Stimulated activated CD4-positive, alpha-beta T cell treated with anti-CD3 and anti-CD28 coated beads, Interleukin-2, amount 100 ng/mL, for 4 hours (primary cell): ENCODE data around the gene C1QTNF6.

Source experiments
- DNase-seq: peaks from one replicate; pipeline ENCODE4 v3.0.0-alpha.2; 2020; ENCODE audit warnings: low read depth

Gene C1QTNF6

GRCh38 chr22:37223965-37224551, 36.0 kb upstream of the C1QTNF6 start:
- no peak for DNase-seq

GRCh38 chr22:37222440-37222971, 34.5 kb upstream of the C1QTNF6 start:
- DNase-seq, result no peak

GRCh38 chr22:37221424-37222333, 33.6 kb upstream of the C1QTNF6 start:
- DNase-seq, result no peak

GRCh38 chr22:37220543-37220981, 32.5 kb upstream of the C1QTNF6 start:
- DNase-seq, result no peak

- no peak for DNase-seq
These were observed 31.5 kb upstream of the C1QTNF6 start for GRCh38 chr22:37219533-37219932.

DNA sequence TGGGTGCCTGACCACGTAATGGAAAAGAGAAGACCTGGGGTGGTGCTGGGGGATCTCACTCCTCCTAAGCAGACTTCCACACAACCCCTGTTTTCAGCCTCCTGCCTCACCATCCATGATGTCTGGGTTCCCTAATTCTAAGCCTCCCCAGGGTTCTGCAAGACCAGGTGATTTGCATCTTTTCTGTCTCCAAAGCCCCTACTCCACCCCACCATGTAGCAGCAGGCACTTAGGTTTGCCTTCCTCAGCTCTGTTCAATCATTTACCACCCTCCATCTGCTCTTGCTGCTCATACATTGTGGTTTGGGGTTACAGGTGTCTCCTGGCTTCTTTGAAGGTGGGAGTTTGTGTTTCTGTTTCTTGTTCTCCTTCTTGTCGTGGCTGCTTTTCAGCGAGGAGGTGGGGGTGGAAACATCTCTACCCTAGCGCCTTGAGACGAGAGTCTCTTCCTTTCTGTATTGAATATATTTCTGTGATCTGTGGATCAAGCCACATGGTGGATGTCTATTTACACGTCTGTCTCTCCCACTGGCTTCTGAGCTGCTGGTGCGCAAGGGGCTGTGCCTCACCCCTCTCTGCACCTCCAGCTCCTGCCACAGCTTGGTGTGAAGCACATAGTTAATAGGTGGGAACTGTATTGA, 30.8 kb upstream of the C1QTNF6 start:
- DNase-seq, result peak; percentile 83

GRCh38 chr22:37218399-37218770, 30.3 kb upstream of the C1QTNF6 start:
- DNase-seq, result no peak

DNA sequence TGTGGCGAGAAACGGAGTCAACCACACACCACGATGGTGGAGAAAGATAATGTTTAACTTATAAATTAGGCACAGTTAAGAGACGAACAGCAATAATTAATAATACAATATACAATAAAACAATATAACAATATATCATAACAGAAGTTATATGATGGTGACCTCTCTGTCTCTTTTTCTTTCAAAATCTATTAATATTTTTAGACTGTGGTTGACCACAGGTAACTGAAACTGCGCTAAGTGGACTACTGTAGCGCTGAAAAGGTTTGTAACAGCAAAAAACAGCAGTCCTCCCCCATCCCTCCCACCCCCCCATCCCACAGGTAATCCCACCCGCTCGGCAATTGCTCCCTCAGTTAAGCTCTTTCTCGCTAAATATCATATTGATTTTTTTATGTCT, 27.8 kb upstream of the C1QTNF6 start:
- no peak for DNase-seq

DNA sequence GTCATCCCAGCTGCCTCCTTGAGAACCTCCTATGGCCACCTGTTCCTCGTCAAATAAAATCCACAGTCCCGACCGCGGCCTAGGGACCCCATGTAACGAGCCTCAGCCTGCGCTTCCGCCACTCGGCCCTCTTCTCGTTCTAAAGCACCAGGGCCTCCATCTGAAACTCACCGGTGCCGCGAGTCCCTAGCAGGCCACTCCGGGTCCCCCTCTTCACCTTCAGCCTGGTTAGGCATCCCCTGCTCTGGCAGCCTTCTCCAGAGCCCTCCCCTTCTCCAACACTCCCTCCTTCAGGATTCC, 26.6 kb upstream of the C1QTNF6 start:
- DNase-seq, result no peak

- no peak for DNase-seq
These were observed 26.1 kb upstream of the C1QTNF6 start for GRCh38 chr22:37213941-37214730.

- no peak for DNase-seq
These were observed 25.3 kb upstream of the C1QTNF6 start for GRCh38 chr22:37213218-37213855.

- DNase-seq, result no peak
These were observed 24.3 kb upstream of the C1QTNF6 start, which contains the start of gene SSTR3 for GRCh38 chr22:37212174-37212906. SSTR3 (minus strand) TSS chr22:37212477; CDS start chr22:37207803, 4,674 bp downstream.

- no peak for DNase-seq
These were observed 23.8 kb upstream of the C1QTNF6 start for GRCh38 chr22:37211866-37212173.

DNA sequence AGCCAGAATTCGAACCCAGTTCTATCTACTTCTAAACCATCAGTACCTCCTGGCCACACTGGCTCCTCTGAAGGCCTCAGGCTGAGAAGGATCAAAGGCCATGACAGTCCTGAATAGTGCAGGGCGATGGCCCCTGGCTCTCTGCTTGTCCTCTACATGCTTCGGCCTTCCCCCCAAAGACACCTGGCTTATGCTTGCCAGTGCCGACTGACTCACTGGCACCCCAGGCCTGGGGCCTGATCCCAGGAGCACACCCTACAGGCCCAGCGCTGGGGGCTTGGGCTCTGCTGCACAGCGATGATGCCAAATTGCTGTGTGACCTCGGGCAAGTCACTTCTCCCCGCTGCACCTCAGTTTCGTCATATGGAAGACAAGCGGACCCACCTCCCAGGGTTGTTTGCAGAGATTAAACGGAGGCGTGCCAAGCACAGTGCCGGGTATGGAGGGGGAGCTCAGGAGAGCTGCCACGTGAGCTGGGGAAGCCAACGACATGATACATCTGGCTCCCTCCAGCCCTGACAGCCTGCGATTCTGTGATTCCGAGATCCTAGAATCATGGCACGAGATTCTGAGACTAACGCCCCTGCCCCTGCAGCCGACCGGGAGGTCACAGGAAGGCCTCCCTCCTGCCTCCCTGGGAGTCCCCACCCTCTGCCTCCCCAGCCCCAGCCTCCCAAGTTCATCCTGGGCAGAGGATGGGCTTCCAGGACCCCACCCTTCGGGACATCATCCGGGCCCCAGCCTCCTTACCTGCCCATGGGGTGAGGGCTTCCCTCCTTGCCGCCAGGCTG, 23.2 kb upstream of the C1QTNF6 start:
- no peak for DNase-seq

DNA sequence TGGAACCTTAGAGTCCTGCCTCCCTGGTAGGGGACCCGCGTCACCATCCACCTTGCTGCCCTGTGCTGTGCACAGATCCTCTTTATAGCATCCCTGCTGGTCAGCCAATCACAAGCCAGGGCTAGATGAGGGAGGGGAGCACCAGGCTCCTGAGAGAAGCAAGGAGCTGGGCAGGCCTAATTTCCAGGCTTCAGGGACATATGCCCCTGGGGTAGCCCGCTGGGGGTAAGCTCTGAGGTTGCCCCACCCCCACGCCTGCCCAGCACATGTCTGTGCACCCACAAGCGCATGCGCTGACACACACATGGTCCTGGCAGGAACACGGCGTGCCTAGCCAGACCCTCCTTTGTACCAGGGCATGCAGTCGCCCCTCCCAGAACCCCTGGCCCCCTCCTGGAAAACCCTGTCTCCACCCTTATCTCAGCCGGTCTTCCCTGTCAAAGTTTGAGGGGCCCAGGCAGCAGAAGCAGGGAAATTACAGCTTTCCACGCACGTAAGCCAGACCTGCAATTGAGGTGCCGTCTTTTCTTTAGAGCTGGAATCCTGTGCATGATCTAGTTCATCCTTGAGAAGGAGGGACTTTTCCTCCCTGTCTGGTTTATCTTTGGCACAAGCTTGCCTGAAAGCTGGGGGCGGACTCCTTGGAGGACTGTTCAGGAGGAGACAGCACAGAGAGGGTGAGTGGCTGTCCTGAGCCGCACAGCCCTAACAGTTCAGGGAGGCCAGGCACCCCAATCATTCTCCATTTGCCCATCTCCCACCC, 22.2 kb upstream of the C1QTNF6 start:
- no peak for DNase-seq

DNA sequence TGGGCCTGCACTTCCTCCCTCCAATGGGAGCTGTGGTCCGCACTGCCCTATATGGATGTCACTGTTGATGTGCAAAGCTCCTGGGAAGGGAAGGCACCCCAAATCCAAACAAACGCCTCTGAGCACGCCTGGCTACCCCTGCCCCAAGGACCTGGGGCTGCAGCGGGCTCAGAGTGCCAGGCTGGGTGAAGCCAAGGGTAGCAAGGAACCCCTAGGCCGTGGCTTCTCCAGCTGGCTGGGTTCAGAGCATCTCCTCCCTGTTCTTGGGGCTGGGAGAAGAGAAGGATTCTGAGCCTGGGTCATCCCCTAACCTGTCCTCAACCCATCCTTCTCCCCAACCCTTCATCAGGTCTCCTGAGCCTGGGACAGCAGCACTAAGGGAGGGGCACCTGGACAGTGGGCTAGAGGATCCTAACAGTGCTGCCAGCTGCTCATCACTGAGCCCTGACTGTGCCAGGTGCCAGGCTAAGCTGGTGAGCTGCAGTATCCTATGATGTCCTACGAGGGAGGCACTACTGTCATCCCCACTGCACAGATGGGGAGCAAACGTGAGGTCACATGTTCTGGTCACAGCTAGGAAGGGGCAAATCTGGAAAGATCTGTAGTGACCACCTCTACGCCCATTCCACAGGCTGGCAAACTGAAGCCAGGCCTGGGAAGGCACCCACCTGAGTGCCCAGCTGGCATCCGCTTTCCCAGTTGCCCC, 21.2 kb upstream of the C1QTNF6 start:
- no peak for DNase-seq

- DNase-seq, result no peak
These were observed 20.5 kb upstream of the C1QTNF6 start for GRCh38 chr22:37208401-37209139.

- no peak for DNase-seq
These were observed 19.9 kb upstream of the C1QTNF6 start for GRCh38 chr22:37207981-37208380.
